ENCODE results near the gene DCLK2.

Gene DCLK2

DNA sequence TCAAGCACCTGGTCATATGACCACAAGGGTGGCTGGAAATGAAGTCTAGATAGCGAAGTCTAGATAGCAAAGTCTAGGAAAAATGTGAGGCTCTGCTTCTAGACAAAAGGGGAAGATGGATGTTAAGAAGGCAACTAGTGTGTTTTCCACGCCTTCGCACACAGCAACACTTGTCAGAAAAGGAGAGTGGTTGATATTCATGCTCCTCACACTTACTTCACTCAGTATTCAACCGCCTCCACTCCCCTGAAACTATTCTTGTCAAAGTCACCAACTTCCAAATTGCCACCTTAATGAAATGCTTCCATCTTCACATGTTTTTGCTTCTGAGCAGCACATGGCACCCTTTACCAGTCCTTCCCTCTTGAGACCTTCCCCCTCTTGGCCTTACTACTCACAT lies 27.7 kb upstream of the DCLK2 start:
- no peak overlapping the region for H3K9ac ChIP-seq (ENCODE audit: low read length)
- no peak overlapping the region for H3K27ac ChIP-seq (ENCODE audit: low read depth, low read length)
- no peaks in the 10 kb centered on the region for H3K27me3 ChIP-seq (ENCODE audit: low read length)
- TF ChIP-seq EZH2phosphoT487 (conservative IDR thresholded peaks at IDR 0.05; ENCODE audit: low read length) (no peak), CTCF (IDR thresholded peaks at IDR 0.05; ENCODE audit: insufficient read depth, low read length, poor library complexity, severe bottlenecking) (no peak)
- H3K9me3 ChIP-seq (ENCODE audit: insufficient read depth, low read length) = no peaks in the 10 kb centered on the region
- H3K79me2 ChIP-seq (ENCODE audit: insufficient read depth, low read length) = no peaks in the 10 kb centered on the region
- H3K4me3 ChIP-seq (ENCODE audit: insufficient read depth, low read length, poor library complexity, severe bottlenecking) = no peak overlapping the region
- H2AFZ ChIP-seq (ENCODE audit: low read depth, low read length, severe bottlenecking) = no peak overlapping the region
- H3K4me2 ChIP-seq (ENCODE audit: low read depth, low read length, poor library complexity, severe bottlenecking) = no peak overlapping the region
- H3K9me2 ChIP-seq (replicated peaks; ENCODE audit: insufficient read depth, low read length) = no peaks in the 10 kb centered on the region
- H3F3A ChIP-seq (ENCODE audit: insufficient read depth) = no peaks in the 10 kb centered on the region
- no peaks in the 10 kb centered on the region for H4K20me1 ChIP-seq (ENCODE audit: low read depth, low read length)
- no peaks in the 10 kb centered on the region for H3K36me3 ChIP-seq (ENCODE audit: low read length)

- Histone ChIP-seq H3K4me2 (ENCODE audit: low read depth, low read length, poor library complexity, severe bottlenecking) (no peak overlapping the region), H3F3A (ENCODE audit: insufficient read depth) (no peaks in the 10 kb centered on the region), H3K27me3 (ENCODE audit: low read length) (no peaks in the 10 kb centered on the region), H3K9me2 (replicated peaks; ENCODE audit: insufficient read depth, low read length) (no peaks in the 10 kb centered on the region), H3K79me2 (ENCODE audit: insufficient read depth, low read length) (no peaks in the 10 kb centered on the region), H4K20me1 (ENCODE audit: low read depth, low read length) (no peaks in the 10 kb centered on the region), H3K27ac (ENCODE audit: low read depth, low read length) (no peak overlapping the region), H2AFZ (ENCODE audit: low read depth, low read length, severe bottlenecking) (no peak overlapping the region), H3K4me3 (ENCODE audit: insufficient read depth, low read length, poor library complexity, severe bottlenecking) (no peak overlapping the region), H3K36me3 (ENCODE audit: low read length) (no peaks in the 10 kb centered on the region), H3K9me3 (ENCODE audit: insufficient read depth, low read length) (no peaks in the 10 kb centered on the region), H3K9ac (ENCODE audit: low read length) (no peak overlapping the region)
- TF ChIP-seq CTCF (IDR thresholded peaks at IDR 0.05; ENCODE audit: insufficient read depth, low read length, poor library complexity, severe bottlenecking) = no peak
- no peak for TF ChIP-seq EZH2phosphoT487 (conservative IDR thresholded peaks at IDR 0.05; ENCODE audit: low read length)
Measured at GRCh38 chr4:150051111-150051510, 27.1 kb upstream of the DCLK2 start.

GRCh38 chr4:150055467-150055866 lies 22.8 kb upstream of the DCLK2 start:
- TF ChIP-seq EZH2phosphoT487 (conservative IDR thresholded peaks at IDR 0.05; ENCODE audit: low read length) (no peak), CTCF (IDR thresholded peaks at IDR 0.05; ENCODE audit: insufficient read depth, low read length, poor library complexity, severe bottlenecking) (no peak)
- H3K9me2 ChIP-seq (replicated peaks; ENCODE audit: insufficient read depth, low read length) = no peaks in the 10 kb centered on the region
- H3K9ac ChIP-seq (ENCODE audit: low read length) = no peak overlapping the region
- no peak overlapping the region for H3K4me2 ChIP-seq (ENCODE audit: low read depth, low read length, poor library complexity, severe bottlenecking)
- H3K36me3 ChIP-seq (ENCODE audit: low read length) = no peaks in the 10 kb centered on the region
- no peaks in the 10 kb centered on the region for H4K20me1 ChIP-seq (ENCODE audit: low read depth, low read length)
- no peak overlapping the region for H2AFZ ChIP-seq (ENCODE audit: low read depth, low read length, severe bottlenecking)
- H3K79me2 ChIP-seq (ENCODE audit: insufficient read depth, low read length) = no peaks in the 10 kb centered on the region
- no peak overlapping the region for H3K4me3 ChIP-seq (ENCODE audit: insufficient read depth, low read length, poor library complexity, severe bottlenecking)
- H3K9me3 ChIP-seq (ENCODE audit: insufficient read depth, low read length) = no peaks in the 10 kb centered on the region
- H3K27ac ChIP-seq (ENCODE audit: low read depth, low read length) = no peak overlapping the region
- no peaks in the 10 kb centered on the region for H3K27me3 ChIP-seq (ENCODE audit: low read length)
- no peaks in the 10 kb centered on the region for H3F3A ChIP-seq (ENCODE audit: insufficient read depth)

GRCh38 chr4:150056569-150056968 lies 21.7 kb upstream of the DCLK2 start:
- Histone ChIP-seq H3K9me2 (replicated peaks; ENCODE audit: insufficient read depth, low read length) (no peaks in the 10 kb centered on the region), H3K27me3 (ENCODE audit: low read length) (no peaks in the 10 kb centered on the region), H3K79me2 (ENCODE audit: insufficient read depth, low read length) (no peaks in the 10 kb centered on the region), H3F3A (ENCODE audit: insufficient read depth) (no peaks in the 10 kb centered on the region), H3K4me3 (ENCODE audit: insufficient read depth, low read length, poor library complexity, severe bottlenecking) (no peak overlapping the region), H3K36me3 (ENCODE audit: low read length) (no peaks in the 10 kb centered on the region), H2AFZ (ENCODE audit: low read depth, low read length, severe bottlenecking) (no peak overlapping the region), H3K4me2 (ENCODE audit: low read depth, low read length, poor library complexity, severe bottlenecking) (no peak overlapping the region), H3K9ac (ENCODE audit: low read length) (no peak overlapping the region), H3K27ac (ENCODE audit: low read depth, low read length) (no peak overlapping the region), H3K9me3 (ENCODE audit: insufficient read depth, low read length) (no peaks in the 10 kb centered on the region), H4K20me1 (ENCODE audit: low read depth, low read length) (no peaks in the 10 kb centered on the region)
- no peak for TF ChIP-seq CTCF (IDR thresholded peaks at IDR 0.05; ENCODE audit: insufficient read depth, low read length, poor library complexity, severe bottlenecking)
- TF ChIP-seq EZH2phosphoT487 (conservative IDR thresholded peaks at IDR 0.05; ENCODE audit: low read length) = no peak

All from SU-DHL-6 (cell line).